H1 (cell line): ENCODE measurements around the gene ABLIM1. TPM values are rescaled to one million over a fixed set of nuclear protein-coding genes. Genes with fewer than 3 reads are reported as not detected.

Experiments used
- ATF2 ChIP-seq: IDR thresholded peaks from 2 replicates; pipeline ENCODE4 v1.6.1; 2012; ENCODE audit warnings: low read length, inconsistent platforms
- EZH2 ChIP-seq: fragments of 200-600 bp; sonication (generic); IDR thresholded peaks from 2 replicates; pipeline ENCODE4 v1.7.1; 2012; ENCODE audit warnings: low read depth, mild to moderate bottlenecking, moderate library complexity, low read length, inconsistent platforms; ENCODE audit not compliant: severe bottlenecking
- FOSL1 ChIP-seq: IDR thresholded peaks from 2 replicates; pipeline ENCODE4 v1.6.1; 2011; ENCODE audit warnings: mild to moderate bottlenecking, low read depth, low read length, moderate library complexity; ENCODE audit not compliant: insufficient read depth
- SIN3A ChIP-seq, 2 experiments: IDR thresholded peaks in 1 of 2; conservative IDR thresholded peaks in 1 of 2; 2 replicates each; pipeline ENCODE4 v1.6.1; 2011 to 2012; ENCODE audit warnings: low read length in 2 of 2, improper control_type of control experiment in 1 of 2, low read depth in 1 of 2, mild to moderate bottlenecking in 1 of 2
- SIRT6 ChIP-seq: IDR thresholded peaks from one replicate; pipeline ENCODE4 v1.7.1; 2012; ENCODE audit warnings: low read length, inconsistent platforms
- USF2 ChIP-seq: IDR thresholded peaks from 2 replicates; pipeline ENCODE4 v1.6.1; 2011; ENCODE audit warnings: low read length, improper control_type of control experiment
- polyA plus RNA-seq, 7 experiments: library from polyadenylated mRNA; depleted of rRNA in 3 of 7; stranded (reverse) in 5 of 7; unstranded in 2 of 7; fragments of >200 nt in 5 of 7; fragments of 200-250 nt in 2 of 7; gene quantifications; 1 replicate in 5 of 7; 2 replicates in 1 of 7; 4 replicates in 1 of 7; pipeline versions ENCODE4 v1.2.1 to v1.2.3, GENCODE V29; 2011 to 2013; ENCODE audit warnings: missing spikeins in 2 of 7, mixed read lengths in 2 of 7
- total RNA-seq: library from RNA; stranded (reverse); fragmentation: NEBNext Ultra II Directional; extraction: Animal tissue kit (Norgen Biotek cat#: 25700); gene quantifications from 2 replicates; pipeline ENCODE4 v1.2.1, GENCODE V29; 2021
- TF ChIP-seq, protein P1 (sequence below): fragments of 300-600 bp; sonication (generic); IDR thresholded peaks from 2 replicates; pipeline ENCODE4 v1.7.1; 2012; ENCODE audit warnings: low read length, moderate library complexity, mild to moderate bottlenecking, inconsistent platforms; ENCODE audit not compliant: insufficient replicate concordance

ABLIM1 gene
- total and polyA plus RNA-seq, 2 of the 8 experiments (the other 6 are each of a cell fraction or from before 2014, with no cell fraction given), result 51.2 to 51.7 TPM

DNA sequence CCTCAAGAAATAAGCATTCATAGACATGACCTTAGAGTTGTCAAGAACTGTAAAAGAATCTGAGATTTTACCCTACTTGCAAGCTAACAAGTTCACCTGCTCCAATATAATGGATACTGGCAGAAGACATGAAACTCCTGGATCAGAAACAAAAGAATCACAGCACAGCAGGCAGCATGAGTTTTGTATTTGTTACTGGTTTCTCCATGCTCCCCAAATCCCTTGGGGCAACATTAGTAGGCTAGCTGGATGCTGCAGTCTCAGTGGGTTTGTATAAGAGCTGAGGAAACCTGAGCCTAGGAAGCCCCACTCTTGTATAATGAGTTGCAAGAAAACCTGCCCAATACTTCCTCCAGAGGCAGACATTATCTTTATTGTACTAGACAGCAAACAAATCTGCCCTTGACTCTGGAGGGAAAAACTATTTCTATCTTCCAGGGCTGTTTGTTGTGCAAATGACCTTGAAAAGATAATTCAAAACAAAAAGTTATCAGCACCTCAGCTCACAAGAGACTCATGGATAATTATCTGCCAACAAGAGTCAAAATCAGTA lies 64.8 kb downstream of the ABLIM1 start (continued):
- TF ChIP-seq, protein P1, sequence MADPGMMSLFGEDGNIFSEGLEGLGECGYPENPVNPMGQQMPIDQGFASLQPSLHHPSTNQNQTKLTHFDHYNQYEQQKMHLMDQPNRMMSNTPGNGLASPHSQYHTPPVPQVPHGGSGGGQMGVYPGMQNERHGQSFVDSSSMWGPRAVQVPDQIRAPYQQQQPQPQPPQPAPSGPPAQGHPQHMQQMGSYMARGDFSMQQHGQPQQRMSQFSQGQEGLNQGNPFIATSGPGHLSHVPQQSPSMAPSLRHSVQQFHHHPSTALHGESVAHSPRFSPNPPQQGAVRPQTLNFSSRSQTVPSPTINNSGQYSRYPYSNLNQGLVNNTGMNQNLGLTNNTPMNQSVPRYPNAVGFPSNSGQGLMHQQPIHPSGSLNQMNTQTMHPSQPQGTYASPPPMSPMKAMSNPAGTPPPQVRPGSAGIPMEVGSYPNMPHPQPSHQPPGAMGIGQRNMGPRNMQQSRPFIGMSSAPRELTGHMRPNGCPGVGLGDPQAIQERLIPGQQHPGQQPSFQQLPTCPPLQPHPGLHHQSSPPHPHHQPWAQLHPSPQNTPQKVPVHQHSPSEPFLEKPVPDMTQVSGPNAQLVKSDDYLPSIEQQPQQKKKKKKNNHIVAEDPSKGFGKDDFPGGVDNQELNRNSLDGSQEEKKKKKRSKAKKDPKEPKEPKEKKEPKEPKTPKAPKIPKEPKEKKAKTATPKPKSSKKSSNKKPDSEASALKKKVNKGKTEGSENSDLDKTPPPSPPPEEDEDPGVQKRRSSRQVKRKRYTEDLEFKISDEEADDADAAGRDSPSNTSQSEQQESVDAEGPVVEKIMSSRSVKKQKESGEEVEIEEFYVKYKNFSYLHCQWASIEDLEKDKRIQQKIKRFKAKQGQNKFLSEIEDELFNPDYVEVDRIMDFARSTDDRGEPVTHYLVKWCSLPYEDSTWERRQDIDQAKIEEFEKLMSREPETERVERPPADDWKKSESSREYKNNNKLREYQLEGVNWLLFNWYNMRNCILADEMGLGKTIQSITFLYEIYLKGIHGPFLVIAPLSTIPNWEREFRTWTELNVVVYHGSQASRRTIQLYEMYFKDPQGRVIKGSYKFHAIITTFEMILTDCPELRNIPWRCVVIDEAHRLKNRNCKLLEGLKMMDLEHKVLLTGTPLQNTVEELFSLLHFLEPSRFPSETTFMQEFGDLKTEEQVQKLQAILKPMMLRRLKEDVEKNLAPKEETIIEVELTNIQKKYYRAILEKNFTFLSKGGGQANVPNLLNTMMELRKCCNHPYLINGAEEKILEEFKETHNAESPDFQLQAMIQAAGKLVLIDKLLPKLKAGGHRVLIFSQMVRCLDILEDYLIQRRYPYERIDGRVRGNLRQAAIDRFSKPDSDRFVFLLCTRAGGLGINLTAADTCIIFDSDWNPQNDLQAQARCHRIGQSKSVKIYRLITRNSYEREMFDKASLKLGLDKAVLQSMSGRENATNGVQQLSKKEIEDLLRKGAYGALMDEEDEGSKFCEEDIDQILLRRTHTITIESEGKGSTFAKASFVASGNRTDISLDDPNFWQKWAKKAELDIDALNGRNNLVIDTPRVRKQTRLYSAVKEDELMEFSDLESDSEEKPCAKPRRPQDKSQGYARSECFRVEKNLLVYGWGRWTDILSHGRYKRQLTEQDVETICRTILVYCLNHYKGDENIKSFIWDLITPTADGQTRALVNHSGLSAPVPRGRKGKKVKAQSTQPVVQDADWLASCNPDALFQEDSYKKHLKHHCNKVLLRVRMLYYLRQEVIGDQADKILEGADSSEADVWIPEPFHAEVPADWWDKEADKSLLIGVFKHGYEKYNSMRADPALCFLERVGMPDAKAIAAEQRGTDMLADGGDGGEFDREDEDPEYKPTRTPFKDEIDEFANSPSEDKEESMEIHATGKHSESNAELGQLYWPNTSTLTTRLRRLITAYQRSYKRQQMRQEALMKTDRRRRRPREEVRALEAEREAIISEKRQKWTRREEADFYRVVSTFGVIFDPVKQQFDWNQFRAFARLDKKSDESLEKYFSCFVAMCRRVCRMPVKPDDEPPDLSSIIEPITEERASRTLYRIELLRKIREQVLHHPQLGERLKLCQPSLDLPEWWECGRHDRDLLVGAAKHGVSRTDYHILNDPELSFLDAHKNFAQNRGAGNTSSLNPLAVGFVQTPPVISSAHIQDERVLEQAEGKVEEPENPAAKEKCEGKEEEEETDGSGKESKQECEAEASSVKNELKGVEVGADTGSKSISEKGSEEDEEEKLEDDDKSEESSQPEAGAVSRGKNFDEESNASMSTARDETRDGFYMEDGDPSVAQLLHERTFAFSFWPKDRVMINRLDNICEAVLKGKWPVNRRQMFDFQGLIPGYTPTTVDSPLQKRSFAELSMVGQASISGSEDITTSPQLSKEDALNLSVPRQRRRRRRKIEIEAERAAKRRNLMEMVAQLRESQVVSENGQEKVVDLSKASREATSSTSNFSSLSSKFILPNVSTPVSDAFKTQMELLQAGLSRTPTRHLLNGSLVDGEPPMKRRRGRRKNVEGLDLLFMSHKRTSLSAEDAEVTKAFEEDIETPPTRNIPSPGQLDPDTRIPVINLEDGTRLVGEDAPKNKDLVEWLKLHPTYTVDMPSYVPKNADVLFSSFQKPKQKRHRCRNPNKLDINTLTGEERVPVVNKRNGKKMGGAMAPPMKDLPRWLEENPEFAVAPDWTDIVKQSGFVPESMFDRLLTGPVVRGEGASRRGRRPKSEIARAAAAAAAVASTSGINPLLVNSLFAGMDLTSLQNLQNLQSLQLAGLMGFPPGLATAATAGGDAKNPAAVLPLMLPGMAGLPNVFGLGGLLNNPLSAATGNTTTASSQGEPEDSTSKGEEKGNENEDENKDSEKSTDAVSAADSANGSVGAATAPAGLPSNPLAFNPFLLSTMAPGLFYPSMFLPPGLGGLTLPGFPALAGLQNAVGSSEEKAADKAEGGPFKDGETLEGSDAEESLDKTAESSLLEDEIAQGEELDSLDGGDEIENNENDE, result no peak
- no peak for TF ChIP-seq SIN3A (conservative IDR thresholded peaks at IDR 0.05 in 1 of 2, IDR thresholded peaks at IDR 0.05 in 1 of 2; ENCODE audit: low read depth in 1 of 2, low read length in 2 of 2)
- no peak for TF ChIP-seq USF2
- TF ChIP-seq ATF2, result no peak
- no peak for TF ChIP-seq EZH2
- TF ChIP-seq SIRT6, result no peak
- no peak for TF ChIP-seq FOSL1
